Lower lobe of right lung (tissue), 2 donors: ENCODE measurements around the gene TANGO2. TPM values are rescaled to one million over a fixed set of nuclear protein-coding genes. Genes with fewer than 3 reads are reported as not detected.

ENCODE experiments used
- ATAC-seq, 2 donors: fragments of 200-7000 bp; cut with Tn5 transposase; one replicate each; pipeline ENCODE4 v1.9.1; 2020 to 2022; ENCODE audit warnings: mild to moderate bottlenecking in 2 of 2, moderate library complexity in 2 of 2
- DNase-seq: peaks from one replicate; pipeline ENCODE4 v3.0.0-alpha.2; 2020
- H3K27ac ChIP-seq: fragments of 200-600 bp; one replicate; pipeline ENCODE4 v1.8.0; 2022
- H3K27me3 ChIP-seq: fragments of 200-600 bp; one replicate; pipeline ENCODE4 v1.8.0; 2022; ENCODE audit warnings: low read depth
- H3K36me3 ChIP-seq: fragments of 200-600 bp; one replicate; pipeline ENCODE4 v1.8.0; 2022; ENCODE audit warnings: mild to moderate bottlenecking
- H3K4me1 ChIP-seq: fragments of 200-600 bp; one replicate; pipeline ENCODE4 v1.8.0; 2022
- H3K4me3 ChIP-seq: fragments of 200-600 bp; one replicate; pipeline ENCODE4 v1.8.0; 2022; ENCODE audit warnings: mild to moderate bottlenecking
- H3K9me3 ChIP-seq: fragments of 200-600 bp; one replicate; pipeline ENCODE4 v1.8.0; 2022
- intact Hi-C: fragments of 100-400 bp; cut with DNase I; formaldehyde crosslinking; loops from one replicate; pipeline ENCODE4 v1.11.0; 2022
- total RNA-seq: library from RNA; stranded (reverse); fragmentation: NEBNext Ultra II Directional; extraction: Animal tissue kit (Norgen Biotek cat#: 25700); gene quantifications from one replicate; pipeline ENCODE4 v1.2.1, GENCODE V29; 2021
- TF ChIP-seq, protein P1 (sequence below): fragments of 200-600 bp; IDR thresholded peaks from one replicate; pipeline ENCODE4 v1.8.0; 2022; ENCODE audit warnings: antibody characterized with exemption, mild to moderate bottlenecking
- donor health status: DM: no; HTN: yes; CAD: no; lungs with severe emphysema.

TANGO2 gene
- total RNA-seq, 1 donor from 2014 or later = 45.1 TPM

DNA sequence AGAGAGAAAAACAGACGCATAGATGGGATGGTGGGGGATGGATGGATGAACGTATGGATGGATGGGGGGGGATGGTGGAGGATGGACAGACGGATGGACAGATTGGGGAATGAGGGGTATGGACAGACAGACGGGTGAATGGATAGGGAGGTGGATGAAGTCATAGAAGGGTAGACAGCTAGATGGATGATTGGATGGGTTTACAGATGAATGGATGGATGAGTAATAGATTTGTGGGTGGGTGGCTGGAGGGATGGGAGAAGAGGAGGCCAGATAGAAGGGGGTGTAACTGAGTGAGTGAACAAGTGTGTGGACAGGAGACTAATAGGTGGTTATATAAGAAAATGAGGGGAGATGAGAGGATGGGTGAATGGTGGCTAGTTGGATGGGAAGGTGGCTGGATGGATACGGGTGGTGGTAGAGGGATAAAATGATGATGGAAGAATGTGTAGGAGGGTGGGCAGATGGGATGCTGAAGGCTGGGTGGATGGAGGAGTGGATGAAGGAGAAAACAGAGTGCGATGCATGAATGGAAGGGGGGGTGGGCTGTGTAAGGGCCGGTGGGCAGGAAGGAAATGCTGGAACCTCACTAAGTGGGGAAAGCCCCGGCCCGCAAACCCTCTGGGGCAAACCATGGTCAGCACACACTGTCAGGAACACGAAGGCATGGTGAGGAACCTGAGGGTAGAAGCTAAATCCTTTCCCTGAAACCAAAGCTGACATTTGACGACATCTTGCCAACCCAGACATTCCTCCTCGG, 25.9 kb upstream of the TANGO2 start:
- ATAC-seq = no peak
- Histone ChIP-seq H3K27me3 (no peaks in the 10 kb centered on the region), H3K4me1 (peaks cover 27% of the 10 kb centered on the region), H3K9me3 (no peaks in the 10 kb centered on the region), H3K36me3 (no peaks in the 10 kb centered on the region), H3K27ac (no peak overlapping the region), H3K4me3 (no peak overlapping the region)
- DNase-seq = no peak
- TF ChIP-seq, protein P1, sequence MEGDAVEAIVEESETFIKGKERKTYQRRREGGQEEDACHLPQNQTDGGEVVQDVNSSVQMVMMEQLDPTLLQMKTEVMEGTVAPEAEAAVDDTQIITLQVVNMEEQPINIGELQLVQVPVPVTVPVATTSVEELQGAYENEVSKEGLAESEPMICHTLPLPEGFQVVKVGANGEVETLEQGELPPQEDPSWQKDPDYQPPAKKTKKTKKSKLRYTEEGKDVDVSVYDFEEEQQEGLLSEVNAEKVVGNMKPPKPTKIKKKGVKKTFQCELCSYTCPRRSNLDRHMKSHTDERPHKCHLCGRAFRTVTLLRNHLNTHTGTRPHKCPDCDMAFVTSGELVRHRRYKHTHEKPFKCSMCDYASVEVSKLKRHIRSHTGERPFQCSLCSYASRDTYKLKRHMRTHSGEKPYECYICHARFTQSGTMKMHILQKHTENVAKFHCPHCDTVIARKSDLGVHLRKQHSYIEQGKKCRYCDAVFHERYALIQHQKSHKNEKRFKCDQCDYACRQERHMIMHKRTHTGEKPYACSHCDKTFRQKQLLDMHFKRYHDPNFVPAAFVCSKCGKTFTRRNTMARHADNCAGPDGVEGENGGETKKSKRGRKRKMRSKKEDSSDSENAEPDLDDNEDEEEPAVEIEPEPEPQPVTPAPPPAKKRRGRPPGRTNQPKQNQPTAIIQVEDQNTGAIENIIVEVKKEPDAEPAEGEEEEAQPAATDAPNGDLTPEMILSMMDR = no peak
- intact Hi-C loops = no loop called here

DNA sequence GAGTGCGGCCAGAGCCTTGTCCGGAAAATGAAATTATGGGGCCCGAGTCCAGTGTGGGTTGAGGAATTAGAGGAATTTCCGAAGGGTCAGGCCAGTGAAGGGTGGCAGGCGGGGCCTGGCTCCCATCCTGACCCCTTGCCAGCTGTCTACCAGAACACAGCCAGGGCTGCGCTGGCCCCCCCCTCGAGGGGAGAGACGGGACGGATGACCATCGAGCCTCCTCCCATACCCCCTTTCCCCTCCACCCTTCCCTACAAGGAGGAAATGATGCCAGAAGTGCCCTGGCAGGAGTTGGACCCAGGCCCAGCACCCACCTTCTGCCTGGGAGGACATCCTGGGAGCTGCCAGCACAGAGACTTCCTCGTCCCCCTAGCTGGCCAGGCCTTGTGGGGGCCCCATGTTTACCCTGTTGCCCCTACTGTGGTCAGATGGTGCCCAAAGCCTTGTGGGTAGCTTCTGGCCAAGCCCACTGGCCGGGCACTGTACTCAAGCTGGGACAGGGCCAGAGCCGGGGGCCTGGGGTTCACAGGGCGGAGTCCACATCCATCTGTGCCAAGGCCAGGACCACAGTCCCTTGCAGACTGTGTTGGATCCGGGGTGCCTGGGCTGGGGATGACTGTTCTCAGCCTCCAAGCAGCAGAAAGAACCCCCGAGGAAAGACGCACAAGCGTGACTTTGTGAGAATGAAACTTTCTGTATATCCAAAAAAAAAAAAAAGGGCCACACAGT, 25.1 kb upstream of the TANGO2 start:
- Histone ChIP-seq H3K27ac (peak overlapping the region; percentile 60), H3K4me1 (peaks cover 28% of the 10 kb centered on the region), H3K4me3 (no peak overlapping the region), H3K27me3 (no peaks in the 10 kb centered on the region), H3K36me3 (no peaks in the 10 kb centered on the region), H3K9me3 (no peaks in the 10 kb centered on the region)
- intact Hi-C loops = no loop called here
- ATAC-seq (peak; percentile 45 to 57), DNase-seq (no peak)
- TF ChIP-seq, protein P1 = no peak

DNA sequence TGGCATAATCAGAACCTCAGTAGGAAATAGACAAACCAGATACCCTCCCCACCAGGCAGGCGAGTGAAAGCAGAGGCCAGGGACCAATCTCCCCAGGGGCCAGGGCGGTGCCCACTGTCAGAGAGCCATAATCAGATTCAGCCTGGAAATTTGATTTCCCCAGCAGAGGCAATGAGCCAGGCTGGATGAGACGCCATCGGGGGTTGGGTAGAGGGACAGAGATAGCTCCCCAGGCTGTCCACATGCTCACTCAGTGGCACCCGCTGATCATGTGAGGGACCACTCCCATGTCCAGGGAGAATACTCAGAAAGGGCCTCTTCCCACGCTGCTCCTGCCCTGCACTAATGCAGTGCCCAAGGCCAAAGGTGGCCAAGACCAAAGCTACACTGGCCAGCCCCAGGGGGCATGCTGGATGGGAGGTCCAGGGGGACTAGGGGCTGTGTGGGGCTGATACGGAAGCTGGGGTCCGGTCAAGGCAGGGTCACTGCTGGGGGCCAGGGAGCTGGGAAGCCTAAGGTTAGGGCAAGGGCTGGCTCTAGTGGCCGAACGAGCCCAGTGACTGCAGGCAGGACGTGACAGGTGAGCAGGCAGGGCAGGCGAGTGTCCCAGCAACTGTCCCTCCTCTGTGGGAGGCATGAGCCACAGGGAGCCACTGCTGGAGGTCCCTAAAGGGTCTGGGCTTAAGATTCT, 24.1 kb upstream of the TANGO2 start:
- intact Hi-C loops = no loop called here
- Histone ChIP-seq H3K36me3 (no peaks in the 10 kb centered on the region), H3K4me3 (no peak overlapping the region), H3K4me1 (peaks cover 28% of the 10 kb centered on the region), H3K9me3 (no peaks in the 10 kb centered on the region), H3K27ac (no peak overlapping the region), H3K27me3 (no peaks in the 10 kb centered on the region)
- TF ChIP-seq, protein P1 = no peak
- no peak for ATAC-seq
- no peak for DNase-seq

DNA sequence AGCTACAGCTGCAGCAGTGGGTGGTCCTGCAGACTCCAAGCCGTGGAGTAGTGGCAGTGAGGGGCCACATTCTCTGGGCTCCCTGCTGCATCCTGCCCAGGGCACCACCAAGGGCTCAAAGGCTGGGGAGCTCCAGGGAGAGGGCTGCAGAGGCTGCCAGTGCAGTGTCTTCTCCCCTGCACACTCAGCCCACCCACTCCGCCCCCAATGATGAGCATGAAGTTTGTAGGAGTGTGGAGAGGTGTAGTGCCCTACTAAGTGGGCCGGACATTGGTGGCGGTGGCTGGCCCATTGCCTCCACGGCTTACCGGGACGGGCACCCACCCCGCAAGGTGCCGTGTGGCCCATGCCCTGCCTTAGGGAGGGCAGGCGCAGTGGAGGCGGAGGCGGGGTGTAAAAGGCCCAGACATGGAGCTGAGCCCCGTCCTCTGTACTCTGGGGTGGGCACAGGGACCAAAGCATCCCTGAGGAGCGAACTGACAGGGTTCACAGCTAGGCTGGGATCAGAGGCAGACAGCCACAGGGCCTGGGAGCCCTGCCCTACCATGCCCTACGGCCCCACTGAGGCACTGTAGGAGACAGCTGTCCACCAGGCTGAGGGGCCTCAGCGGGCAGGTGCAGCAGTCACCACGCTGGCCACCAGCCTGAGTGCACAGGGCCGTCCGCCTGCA, 23.2 kb upstream of the TANGO2 start:
- no peak for DNase-seq
- Histone ChIP-seq H3K36me3 (no peaks in the 10 kb centered on the region), H3K9me3 (no peaks in the 10 kb centered on the region), H3K27me3 (no peaks in the 10 kb centered on the region), H3K27ac (no peak overlapping the region), H3K4me3 (no peak overlapping the region), H3K4me1 (peaks cover 28% of the 10 kb centered on the region)
- intact Hi-C loops = no loop called here
- TF ChIP-seq, protein P1 = no peak
- ATAC-seq = no peak

DNA sequence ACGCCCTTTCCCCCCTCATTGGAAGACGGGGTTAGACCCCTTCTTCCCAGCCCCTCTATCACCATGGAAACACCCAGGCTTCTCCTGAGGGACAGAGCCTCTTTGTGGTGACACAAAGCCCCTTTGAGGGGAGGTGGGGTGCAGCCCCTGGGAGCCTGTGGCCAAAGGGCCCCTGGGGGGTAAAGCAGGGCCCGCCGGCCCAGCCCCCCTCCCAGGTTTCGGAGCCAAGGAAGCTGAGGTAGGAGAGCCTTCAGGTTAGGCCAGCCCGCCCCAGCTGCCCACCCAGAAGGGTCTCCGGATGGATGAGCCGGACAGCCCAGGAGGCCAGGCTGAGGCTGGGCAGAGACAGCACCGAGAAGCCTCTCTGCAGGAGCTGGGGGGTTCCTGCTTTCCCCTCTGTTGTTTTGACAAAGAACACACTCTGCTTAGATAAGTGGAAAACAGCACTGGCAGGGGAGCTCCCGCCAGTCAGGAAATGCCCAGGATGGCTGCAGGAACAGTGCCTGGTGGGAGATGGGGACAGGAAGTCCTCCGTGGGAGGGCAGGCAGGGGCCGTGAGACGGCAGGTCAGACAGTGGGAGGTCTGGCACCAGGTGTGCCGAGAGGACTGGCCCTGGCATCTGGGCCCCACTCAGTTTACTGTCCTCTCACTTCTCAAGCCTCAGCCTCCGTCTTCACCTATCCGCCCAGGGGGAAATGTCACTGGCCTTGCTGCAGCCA, 22.5 kb upstream of the TANGO2 start:
- no peaks in the 10 kb centered on the region for H3K27me3 ChIP-seq
- no peaks in the 10 kb centered on the region for H3K9me3 ChIP-seq
- intact Hi-C loops = no loop called here
- H3K4me3 ChIP-seq = no peak overlapping the region
- ATAC-seq (no peak), DNase-seq (no peak)
- H3K4me1 ChIP-seq = peaks cover 28% of the 10 kb centered on the region
- H3K36me3 ChIP-seq = no peaks in the 10 kb centered on the region
- peak overlapping the region; percentile 24 for H3K27ac ChIP-seq
- TF ChIP-seq, protein P1 = no peak
